Measurements from ENCODE around the gene GAL3ST2.
A peak's percentile ranks its signal among the peaks of the same experiment; 100 is the strongest.
"Not testable (repeated sequence)": the region's sequence is repeated elsewhere in the genome, so short reads cannot be mapped to it uniquely, and the experiment has no call there.

GAL3ST2 gene

GRCh38 chr2:241748468-241749256, 28.0 kb upstream of the GAL3ST2 start:
- DNase-seq = no peak

GRCh38 chr2:241750076-241750840, 26.4 kb upstream of the GAL3ST2 start:
- DNase-seq = no peak

GRCh38 chr2:241751152-241751551, 25.5 kb upstream of the GAL3ST2 start:
- no peak for DNase-seq

- no peak for DNase-seq
Observed at GRCh38 chr2:241751776-241752175, 24.8 kb upstream of the GAL3ST2 start.

GRCh38 chr2:241752253-241752652, 24.4 kb upstream of the GAL3ST2 start:
- DNase-seq = no peak

- no peak for DNase-seq
Observed at GRCh38 chr2:241752689-241753276, 23.8 kb upstream of the GAL3ST2 start.

- no peak for DNase-seq
Observed at GRCh38 chr2:241753493-241753892, 23.1 kb upstream of the GAL3ST2 start.

- no peak for DNase-seq
Observed at GRCh38 chr2:241754042-241754441, 22.6 kb upstream of the GAL3ST2 start.

- no peak for DNase-seq
Observed at GRCh38 chr2:241755166-241755565, 21.5 kb upstream of the GAL3ST2 start.

GRCh38 chr2:241755777-241756176, 20.8 kb upstream of the GAL3ST2 start:
- no peak for DNase-seq

GRCh38 chr2:241759067-241759807, 17.4 kb upstream of the GAL3ST2 start:
- no peak for DNase-seq

- DNase-seq = not testable (repeated sequence)
Observed at GRCh38 chr2:241759893-241760292, 16.7 kb upstream of the GAL3ST2 start.

GRCh38 chr2:241760301-241760771, 16.3 kb upstream of the GAL3ST2 start:
- DNase-seq = no peak

GRCh38 chr2:241762321-241762932, 14.2 kb upstream of the GAL3ST2 start:
- no peak for DNase-seq

GRCh38 chr2:241762933-241763369, 13.7 kb upstream of the GAL3ST2 start:
- DNase-seq = peak; percentile 43

- no peak for DNase-seq
Observed at GRCh38 chr2:241763551-241764274, 12.9 kb upstream of the GAL3ST2 start.

- DNase-seq = no peak
Observed at GRCh38 chr2:241764275-241765241, 12.1 kb upstream of the GAL3ST2 start.

- DNase-seq = no peak
Observed at GRCh38 chr2:241767464-241768250, 9.0 kb upstream of the GAL3ST2 start.

GRCh38 chr2:241768251-241768711, 8.3 kb upstream of the GAL3ST2 start:
- no peak for DNase-seq

- no peak for DNase-seq
Observed at GRCh38 chr2:241768850-241769249, 7.8 kb upstream of the GAL3ST2 start.

Data from stimulated activated CD4-positive, alpha-beta T cell treated with anti-CD3 and anti-CD28 coated beads, Interleukin-1b, Interleukin-23, amount 100 ng/mL, for 48 hours (primary cell).